Measurements from ENCODE around the gene TMPRSS4.

Gene TMPRSS4

GRCh38 chr11:118109231-118109630 is 32.4 kb downstream of the TMPRSS4 start:
- no peak for DNase-seq

- no peak for DNase-seq
Observed at GRCh38 chr11:118111019-118111743, 34.3 kb downstream of the TMPRSS4 start.

- no peak for DNase-seq
Observed at GRCh38 chr11:118111744-118112035, 34.8 kb downstream of the TMPRSS4 start.

- DNase-seq, result no peak
Observed at GRCh38 chr11:118112711-118113430, 36.0 kb downstream of the TMPRSS4 start.

GRCh38 chr11:118114266-118114665 is 37.4 kb downstream of the TMPRSS4 start:
- DNase-seq, result no peak

GRCh38 chr11:118115048-118115447 is 38.2 kb downstream of the TMPRSS4 start:
- DNase-seq, result no peak

- no peak for DNase-seq
Observed at GRCh38 chr11:118117790-118118601, 41.1 kb downstream of the TMPRSS4 start.

- DNase-seq, result no peak
Observed at GRCh38 chr11:118120793-118121192, 43.9 kb downstream of the TMPRSS4 start.

GRCh38 chr11:118124929-118125535 is 48.2 kb downstream of the TMPRSS4 start:
- DNase-seq, result no peak

- DNase-seq, result no peak
Observed at GRCh38 chr11:118126082-118126838, 49.4 kb downstream of the TMPRSS4 start.

GRCh38 chr11:118128310-118128709 is 51.4 kb downstream of the TMPRSS4 start:
- no peak for DNase-seq

- no peak for DNase-seq
Observed at GRCh38 chr11:118128721-118129470, 52.0 kb downstream of the TMPRSS4 start.

GRCh38 chr11:118129471-118130172 is 52.7 kb downstream of the TMPRSS4 start:
- DNase-seq, result no peak

GRCh38 chr11:118132385-118133151 is 55.7 kb downstream of the TMPRSS4 start:
- no peak for DNase-seq

GRCh38 chr11:118133816-118134215 is 56.9 kb downstream of the TMPRSS4 start:
- no peak for DNase-seq

- no peak for DNase-seq
Observed at GRCh38 chr11:118135051-118135795, 58.3 kb downstream of the TMPRSS4 start.

- no peak for DNase-seq
Observed at GRCh38 chr11:118135796-118136165, 58.9 kb downstream of the TMPRSS4 start.

- DNase-seq, result no peak
Observed at GRCh38 chr11:118136341-118136740, 59.5 kb downstream of the TMPRSS4 start.

GRCh38 chr11:118136801-118137200 is 59.9 kb downstream of the TMPRSS4 start:
- no peak for DNase-seq

Data from amniotic stem cell (primary cell).